HepG2 (cell line): ENCODE data around the gene RABGEF1. TPM values are rescaled to one million over a fixed set of nuclear protein-coding genes. Genes with fewer than 3 reads are reported as not detected.
A peak's percentile ranks its signal among the peaks of the same experiment; 100 is the strongest.

Experiments
- ARNTL ChIP-seq: sonication (generic); formaldehyde crosslinking; IDR thresholded peaks from 2 replicates; pipeline ENCODE4 v1.4.0; 2020; ENCODE audit warnings: mild to moderate bottlenecking, missing genetic modification reagents
- CHCHD3 ChIP-seq: sonication (generic); formaldehyde crosslinking; IDR thresholded peaks from 2 replicates; pipeline ENCODE4 v1.8.0; 2022; ENCODE audit warnings: mild to moderate bottlenecking, missing genetic modification reagents, moderate library complexity
- HIC2 ChIP-seq: sonication (generic); formaldehyde crosslinking; IDR thresholded peaks from 2 replicates; pipeline ENCODE4 v1.9.0; 2022; ENCODE audit warnings: low read depth, missing genetic modification reagents
- HNRNPL ChIP-seq: fragments of 200-400 bp; formaldehyde crosslinking; IDR thresholded peaks from 2 replicates; pipeline ENCODE4 v1.6.1; 2017; ENCODE audit warnings: mild to moderate bottlenecking, low read depth, low read length
- NFIB ChIP-seq: sonication (generic); formaldehyde crosslinking; IDR thresholded peaks from 2 replicates; pipeline ENCODE4 v1.9.0; 2021; ENCODE audit warnings: missing genetic modification reagents, mild to moderate bottlenecking, borderline replicate concordance
- NFIC ChIP-seq: IDR thresholded peaks from 2 replicates; pipeline ENCODE4 v1.6.1; 2012; ENCODE audit warnings: mild to moderate bottlenecking, low read length, inconsistent platforms
- POLR2G ChIP-seq: fragments of 200-400 bp; formaldehyde crosslinking; IDR thresholded peaks from 2 replicates; pipeline ENCODE4 v1.6.1; 2018; ENCODE audit warnings: mild to moderate bottlenecking, low read depth, low read length, moderate library complexity
- SKI ChIP-seq: fragments of 450-650 bp; IDR thresholded peaks from one replicate; pipeline ENCODE4 v1.6.1; 2018; ENCODE audit warnings: mild to moderate bottlenecking; ENCODE audit not compliant: partially characterized antibody
- SYNCRIP ChIP-seq: fragments of 200-400 bp; formaldehyde crosslinking; IDR thresholded peaks from 2 replicates; pipeline ENCODE4 v1.6.1; 2018; ENCODE audit warnings: mild to moderate bottlenecking, low read depth, low read length; ENCODE audit not compliant: insufficient read depth
- TCF7L2 ChIP-seq: IDR thresholded peaks from 2 replicates; pipeline ENCODE4 v1.6.1; 2011; ENCODE audit warnings: mild to moderate bottlenecking, low read depth, low read length, moderate library complexity
- ZFX ChIP-seq: sonication (generic); formaldehyde crosslinking; IDR thresholded peaks from 2 replicates; pipeline ENCODE4 v1.4.0; 2020; ENCODE audit warnings: mild to moderate bottlenecking, low read depth, missing genetic modification reagents, moderate library complexity
- ZMYM2 ChIP-seq: sonication (generic); formaldehyde crosslinking; IDR thresholded peaks from 2 replicates; pipeline ENCODE4 v1.8.0; 2022; ENCODE audit warnings: mild to moderate bottlenecking, missing genetic modification reagents
- ZNF275 ChIP-seq: sonication (generic); formaldehyde crosslinking; IDR thresholded peaks from 2 replicates; pipeline ENCODE4 v1.8.0; 2022; ENCODE audit warnings: missing genetic modification reagents, mild to moderate bottlenecking, inconsistent platforms, borderline replicate concordance
- ZNF331 ChIP-seq: sonication (generic); formaldehyde crosslinking; IDR thresholded peaks from 2 replicates; pipeline ENCODE4 v1.4.0; 2020; ENCODE audit warnings: missing genetic modification reagents
- ZNF333 ChIP-seq: sonication (generic); formaldehyde crosslinking; IDR thresholded peaks from 2 replicates; pipeline ENCODE4 v1.4.0; 2020; ENCODE audit warnings: mild to moderate bottlenecking, missing genetic modification reagents, borderline replicate concordance
- ZNF549 ChIP-seq: sonication (generic); formaldehyde crosslinking; IDR thresholded peaks from 2 replicates; pipeline ENCODE4 v1.5.0; 2020; ENCODE audit warnings: missing genetic modification reagents
- ZNF724P ChIP-seq: sonication (generic); formaldehyde crosslinking; IDR thresholded peaks from 2 replicates; pipeline ENCODE4 v1.8.0; 2022; ENCODE audit warnings: missing genetic modification reagents, borderline replicate concordance
- ZNF776 ChIP-seq: sonication (generic); formaldehyde crosslinking; IDR thresholded peaks from 2 replicates; pipeline ENCODE4 v1.4.0; 2020; ENCODE audit warnings: mild to moderate bottlenecking, missing genetic modification reagents
- polyA plus RNA-seq, 8 experiments: library from polyadenylated mRNA; depleted of rRNA in 3 of 8; stranded (reverse) in 7 of 8; unstranded in 1 of 8; fragments of >200 nt; fragmentation: Illumina TruSeq in 4 of 8; extraction: Trizol in 4 of 8; gene quantifications; 2 replicates each; pipeline versions ENCODE4 v1.2.1 to v1.2.3, GENCODE V29; 2011 to 2016; ENCODE audit warnings: low read depth in 4 of 8, missing spikeins in 1 of 8, mixed read lengths in 1 of 8; ENCODE audit not compliant: insufficient read depth in 1 of 8
- total RNA-seq, 5 experiments: library from RNA; depleted of rRNA; stranded (reverse); fragments of >200 nt; fragmentation: Illumina TruSeq; extraction: Trizol; gene quantifications; 2 replicates each; pipeline ENCODE4 v1.2.3, GENCODE V29; 2016; ENCODE audit warnings: low read depth in 1 of 5
- TF ChIP-seq, protein P1 (sequence below): sonication (generic); formaldehyde crosslinking; IDR thresholded peaks from 2 replicates; pipeline ENCODE4 v1.8.0; 2022; ENCODE audit warnings: missing genetic modification reagents, low read depth, mild to moderate bottlenecking, borderline replicate concordance
- TF ChIP-seq, protein P2 (sequence below), 2 experiments: IDR thresholded peaks; 2 replicates each; pipeline ENCODE4 v1.6.1; 2011 to 2012; ENCODE audit warnings: low read length in 2 of 2, borderline replicate concordance in 1 of 2, low read depth in 1 of 2, mild to moderate bottlenecking in 1 of 2, moderate library complexity in 1 of 2
- TF ChIP-seq, protein P3 (sequence below): sonication (generic); formaldehyde crosslinking; IDR thresholded peaks from 2 replicates; pipeline ENCODE4 v1.5.1; 2020; ENCODE audit warnings: missing genetic modification reagents, mild to moderate bottlenecking, borderline replicate concordance

RABGEF1 gene
- total and polyA plus RNA-seq, 2 of the 13 experiments (the other 11 are each of a cell fraction or from before 2014, with no cell fraction given), result 22.7 to 35.3 TPM

- TF ChIP-seq ZNF776 (CRISPR knock-in tag) (peak; percentile 49; the same call in 1 of the 2 replicates), HIC2 (CRISPR knock-in tag) (peak; percentile 56; the same call in 1 of the 2 replicates), ARNTL (CRISPR knock-in tag) (no peak), CHCHD3 (CRISPR knock-in tag) (no peak), SYNCRIP (no peak), HNRNPL (no peak), ZNF549 (no peak), SKI (peak; percentile 53), TCF7L2 (no peak), NFIB (no peak), ZFX (CRISPR knock-in tag) (peak; percentile 99), POLR2G (peak; percentile 86), ZNF724P (peak; percentile 73; the same call in 1 of the 2 replicates), ZNF275 (CRISPR knock-in tag) (peak; percentile 81), ZNF331 (CRISPR knock-in tag) (peak; percentile 70), ZNF333 (CRISPR knock-in tag) (no peak; the same call in 1 of the 2 replicates), NFIC (no peak), ZMYM2 (peak; percentile 67; the same call in 1 of the 2 replicates)
- TF ChIP-seq, protein P1, sequence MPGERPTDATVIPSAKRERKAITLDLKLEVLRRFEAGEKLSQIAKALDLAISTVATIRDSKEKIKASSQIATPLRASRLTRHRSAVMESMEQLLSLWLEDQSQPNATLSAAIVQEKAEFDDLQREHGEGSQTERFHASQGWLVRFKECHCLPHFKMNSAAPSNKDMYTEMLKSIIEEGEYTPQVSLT (CRISPR knock-in tag), result no peak; the same call in none of the 2 replicates
- TF ChIP-seq, protein P2, sequence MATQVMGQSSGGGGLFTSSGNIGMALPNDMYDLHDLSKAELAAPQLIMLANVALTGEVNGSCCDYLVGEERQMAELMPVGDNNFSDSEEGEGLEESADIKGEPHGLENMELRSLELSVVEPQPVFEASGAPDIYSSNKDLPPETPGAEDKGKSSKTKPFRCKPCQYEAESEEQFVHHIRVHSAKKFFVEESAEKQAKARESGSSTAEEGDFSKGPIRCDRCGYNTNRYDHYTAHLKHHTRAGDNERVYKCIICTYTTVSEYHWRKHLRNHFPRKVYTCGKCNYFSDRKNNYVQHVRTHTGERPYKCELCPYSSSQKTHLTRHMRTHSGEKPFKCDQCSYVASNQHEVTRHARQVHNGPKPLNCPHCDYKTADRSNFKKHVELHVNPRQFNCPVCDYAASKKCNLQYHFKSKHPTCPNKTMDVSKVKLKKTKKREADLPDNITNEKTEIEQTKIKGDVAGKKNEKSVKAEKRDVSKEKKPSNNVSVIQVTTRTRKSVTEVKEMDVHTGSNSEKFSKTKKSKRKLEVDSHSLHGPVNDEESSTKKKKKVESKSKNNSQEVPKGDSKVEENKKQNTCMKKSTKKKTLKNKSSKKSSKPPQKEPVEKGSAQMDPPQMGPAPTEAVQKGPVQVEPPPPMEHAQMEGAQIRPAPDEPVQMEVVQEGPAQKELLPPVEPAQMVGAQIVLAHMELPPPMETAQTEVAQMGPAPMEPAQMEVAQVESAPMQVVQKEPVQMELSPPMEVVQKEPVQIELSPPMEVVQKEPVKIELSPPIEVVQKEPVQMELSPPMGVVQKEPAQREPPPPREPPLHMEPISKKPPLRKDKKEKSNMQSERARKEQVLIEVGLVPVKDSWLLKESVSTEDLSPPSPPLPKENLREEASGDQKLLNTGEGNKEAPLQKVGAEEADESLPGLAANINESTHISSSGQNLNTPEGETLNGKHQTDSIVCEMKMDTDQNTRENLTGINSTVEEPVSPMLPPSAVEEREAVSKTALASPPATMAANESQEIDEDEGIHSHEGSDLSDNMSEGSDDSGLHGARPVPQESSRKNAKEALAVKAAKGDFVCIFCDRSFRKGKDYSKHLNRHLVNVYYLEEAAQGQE (IDR thresholded peaks at IDR 0.05; ENCODE audit: borderline replicate concordance in 1 of 2, low read depth in 1 of 2, low read length in 2 of 2), result peak in 1 of 2 experiments; percentile 51; a peak in 1 of 4 replicates
- TF ChIP-seq, protein P3, sequence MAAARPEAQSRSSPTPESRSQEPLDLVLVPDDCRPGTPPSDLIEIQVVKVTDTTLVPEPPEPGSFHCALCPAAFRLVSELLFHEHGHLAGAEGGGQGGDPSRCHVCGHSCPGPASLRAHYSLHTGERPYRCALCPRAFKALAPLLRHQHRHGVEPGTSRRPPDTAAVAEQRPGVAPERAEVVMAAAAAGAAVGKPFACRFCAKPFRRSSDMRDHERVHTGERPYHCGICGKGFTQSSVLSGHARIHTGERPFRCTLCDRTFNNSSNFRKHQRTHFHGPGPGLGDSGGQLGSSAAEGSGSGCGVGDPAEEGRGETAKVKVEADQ (CRISPR knock-in tag), result no peak
Observed at GRCh38 chr7:66844552-66845378, 104.2 kb downstream of the RABGEF1 start (continued).
